ENCODE data around the gene USP19.

GRCh38 chr3:49131040-49131439 lies 10.4 kb upstream of the USP19 start:
- no peak for TF ChIP-seq CTCF (IDR thresholded peaks at IDR 0.05)
- TF ChIP-seq POLR2A (IDR thresholded peaks at IDR 0.05): no peak
- TF ChIP-seq EP300 (IDR thresholded peaks at IDR 0.05): no peak
